ENCODE data around the gene CMTM7.
"Not testable (repeated sequence)": the region's sequence is repeated elsewhere in the genome, so short reads cannot be mapped to it uniquely, and the experiment has no call there.

CMTM7 gene

GRCh38 chr3:32460817-32461496 is 69.3 kb downstream of the CMTM7 start:
- not testable (repeated sequence) for DNase-seq (ENCODE audit: low read depth)

GRCh38 chr3:32462191-32462986 is 70.7 kb downstream of the CMTM7 start:
- DNase-seq (ENCODE audit: low read depth): not testable (repeated sequence)

- not testable (repeated sequence) for DNase-seq (ENCODE audit: low read depth)
These were observed 71.8 kb downstream of the CMTM7 start for GRCh38 chr3:32463415-32463814.

GRCh38 chr3:32464726-32465125 is 73.1 kb downstream of the CMTM7 start:
- not testable (repeated sequence) for DNase-seq (ENCODE audit: low read depth)

GRCh38 chr3:32466808-32467207 is 75.2 kb downstream of the CMTM7 start:
- DNase-seq (ENCODE audit: low read depth): not testable (repeated sequence)

- DNase-seq (ENCODE audit: low read depth): no peak
These were observed 75.8 kb downstream of the CMTM7 start for GRCh38 chr3:32467333-32468070.

- no peak for DNase-seq (ENCODE audit: low read depth)
These were observed 77.7 kb downstream of the CMTM7 start for GRCh38 chr3:32469151-32469874.

GRCh38 chr3:32470362-32470761 is 78.7 kb downstream of the CMTM7 start:
- DNase-seq (ENCODE audit: low read depth): no peak

GRCh38 chr3:32471246-32471645 is 79.6 kb downstream of the CMTM7 start:
- DNase-seq (ENCODE audit: low read depth): no peak

- not testable (repeated sequence) for DNase-seq (ENCODE audit: low read depth)
These were observed 80.5 kb downstream of the CMTM7 start for GRCh38 chr3:32472151-32472550.

- DNase-seq (ENCODE audit: low read depth): no peak
These were observed 82.5 kb downstream of the CMTM7 start for GRCh38 chr3:32474201-32474600.

- DNase-seq (ENCODE audit: low read depth): no peak
These were observed 89.0 kb downstream of the CMTM7 start for GRCh38 chr3:32480604-32481003.

- DNase-seq (ENCODE audit: low read depth): no peak
These were observed 90.4 kb downstream of the CMTM7 start for GRCh38 chr3:32481791-32482631.

GRCh38 chr3:32482693-32483092 is 91.0 kb downstream of the CMTM7 start:
- DNase-seq (ENCODE audit: low read depth): no peak

- DNase-seq (ENCODE audit: low read depth): no peak
These were observed 92.1 kb downstream of the CMTM7 start for GRCh38 chr3:32483772-32484171.

- no peak for DNase-seq (ENCODE audit: low read depth)
These were observed 92.8 kb downstream of the CMTM7 start for GRCh38 chr3:32484436-32484835.

- DNase-seq (ENCODE audit: low read depth): no peak
These were observed 96.3 kb downstream of the CMTM7 start for GRCh38 chr3:32487781-32488473.

GRCh38 chr3:32488474-32489008 is 96.9 kb downstream of the CMTM7 start:
- DNase-seq (ENCODE audit: low read depth): no peak

- DNase-seq (ENCODE audit: low read depth): no peak
These were observed 101.2 kb downstream of the CMTM7 start for GRCh38 chr3:32492684-32493436.
